ENCODE data around the gene MBOAT2. TPM values are rescaled to one million over a fixed set of nuclear protein-coding genes. Genes with fewer than 3 reads are reported as not detected.
A peak's percentile ranks its signal among the peaks of the same experiment; 100 is the strongest.

MBOAT2 gene
- total and polyA plus RNA-seq, 11 donors = 4.5 to 34.9 (median 16.1) TPM

DNA sequence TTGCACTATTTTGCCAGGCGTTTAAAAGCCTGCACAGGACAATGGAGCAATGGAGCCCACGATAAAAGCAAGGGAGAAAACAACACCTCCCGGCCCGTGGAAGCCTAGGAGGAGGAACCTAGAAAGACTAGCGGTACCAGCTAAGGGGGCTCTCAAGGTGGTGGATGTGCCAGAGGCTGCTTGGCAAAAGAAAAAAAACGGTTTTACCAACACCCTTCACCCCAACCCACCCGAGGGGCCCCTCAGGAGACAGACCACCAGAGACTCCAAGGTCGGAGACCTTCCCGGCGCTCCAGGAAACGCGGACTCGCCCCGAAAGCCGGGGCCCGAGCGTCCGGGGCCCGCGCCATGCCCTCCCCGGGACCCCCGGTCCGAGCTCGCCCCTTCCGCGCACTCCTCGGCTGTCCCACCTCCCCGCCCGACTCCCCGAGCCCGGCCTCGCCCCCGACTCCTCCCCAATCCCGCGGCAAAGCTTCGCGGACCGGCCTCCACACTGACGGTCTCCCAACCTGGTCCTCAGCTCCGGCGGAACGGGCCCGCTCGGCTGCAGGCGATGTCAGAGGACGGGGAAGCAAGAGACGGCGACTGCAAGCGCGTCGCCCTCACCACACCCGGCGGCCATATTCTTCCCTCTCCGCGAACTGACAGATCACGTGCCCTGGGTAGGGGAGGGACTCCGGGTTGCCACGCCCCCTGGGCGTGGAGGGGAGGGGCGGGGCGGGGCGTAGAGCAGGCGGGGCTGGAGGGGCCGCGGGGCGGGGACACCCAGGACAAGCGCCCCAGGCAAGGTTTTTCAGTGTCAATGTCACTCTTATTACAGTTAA, 166.3 kb downstream of the MBOAT2 start, which contains the start of gene KIDINS220:
Gene KIDINS220, minus strand, starts transcription at position 643 of the 824 bp plus-strand sequence. CDS start 10,520 bp downstream, outside the sequence.
- H3K9me3 ChIP-seq = no peaks in the 10 kb centered on the region
- 0 to 2% (median 1%) methylated on average over 36 to 67 of the region's 67 CpGs for WGBS, 4 donors
- peak within 1 kb of the TSS; percentile 71 to 94 (median 86) for H3K27ac ChIP-seq
- DNase-seq (peak; percentile 85 to 92 (median 87)), ATAC-seq (peak; percentile 94 to 99 (median 98))
- H3K4me1 ChIP-seq = peaks cover 0 to 50% (median 36%) of the 10 kb centered on the region in 12 donors
- no peaks in the 10 kb centered on the region for H3K27me3 ChIP-seq
- peak within 1 kb of the TSS; percentile 71 to 99 (median 92) for H3K4me3 ChIP-seq
- intact Hi-C loops (cut with DNase I) = loop anchor here in 1 of 10 donors (10.0 kb wide), 1 partner anchor 168 kb away; the partner anchor contains the start of gene MBOAT2
- no peaks in the 10 kb centered on the region for H3K36me3 ChIP-seq
- TF ChIP-seq, protein P1, sequence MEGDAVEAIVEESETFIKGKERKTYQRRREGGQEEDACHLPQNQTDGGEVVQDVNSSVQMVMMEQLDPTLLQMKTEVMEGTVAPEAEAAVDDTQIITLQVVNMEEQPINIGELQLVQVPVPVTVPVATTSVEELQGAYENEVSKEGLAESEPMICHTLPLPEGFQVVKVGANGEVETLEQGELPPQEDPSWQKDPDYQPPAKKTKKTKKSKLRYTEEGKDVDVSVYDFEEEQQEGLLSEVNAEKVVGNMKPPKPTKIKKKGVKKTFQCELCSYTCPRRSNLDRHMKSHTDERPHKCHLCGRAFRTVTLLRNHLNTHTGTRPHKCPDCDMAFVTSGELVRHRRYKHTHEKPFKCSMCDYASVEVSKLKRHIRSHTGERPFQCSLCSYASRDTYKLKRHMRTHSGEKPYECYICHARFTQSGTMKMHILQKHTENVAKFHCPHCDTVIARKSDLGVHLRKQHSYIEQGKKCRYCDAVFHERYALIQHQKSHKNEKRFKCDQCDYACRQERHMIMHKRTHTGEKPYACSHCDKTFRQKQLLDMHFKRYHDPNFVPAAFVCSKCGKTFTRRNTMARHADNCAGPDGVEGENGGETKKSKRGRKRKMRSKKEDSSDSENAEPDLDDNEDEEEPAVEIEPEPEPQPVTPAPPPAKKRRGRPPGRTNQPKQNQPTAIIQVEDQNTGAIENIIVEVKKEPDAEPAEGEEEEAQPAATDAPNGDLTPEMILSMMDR (IDR thresholded peaks at IDR 0.05) = no peak
- TF ChIP-seq POLR2A (IDR thresholded peaks at IDR 0.05) = peak in 1 of 2 donors; percentile 91

DNA sequence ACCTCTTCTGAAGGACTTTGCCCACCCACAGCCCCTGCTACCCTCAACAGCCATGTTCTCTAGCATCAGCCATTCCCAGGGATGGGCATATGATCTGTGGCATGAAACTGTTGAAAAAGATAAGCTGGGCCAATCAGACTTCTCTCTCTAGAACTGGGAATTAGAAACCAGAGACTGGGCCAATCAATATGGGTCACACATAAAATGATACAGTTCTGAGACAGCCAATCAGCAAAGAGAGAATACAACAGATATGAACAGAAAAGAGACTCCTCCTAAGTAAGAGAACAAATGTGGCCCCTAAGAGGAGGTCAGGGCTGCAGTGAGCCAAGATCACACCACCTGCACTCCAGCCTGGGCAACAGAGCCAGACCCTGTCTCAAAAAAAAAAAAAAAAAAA, 168.2 kb downstream of the MBOAT2 start:
- Histone ChIP-seq H3K4me1 (peaks cover 0 to 69% (median 51%) of the 10 kb centered on the region in 12 donors), H3K4me3 (peak overlapping the region in 5 of 12 donors; percentile 79 to 99 (median 97))
- ATAC-seq = no peak

DNA sequence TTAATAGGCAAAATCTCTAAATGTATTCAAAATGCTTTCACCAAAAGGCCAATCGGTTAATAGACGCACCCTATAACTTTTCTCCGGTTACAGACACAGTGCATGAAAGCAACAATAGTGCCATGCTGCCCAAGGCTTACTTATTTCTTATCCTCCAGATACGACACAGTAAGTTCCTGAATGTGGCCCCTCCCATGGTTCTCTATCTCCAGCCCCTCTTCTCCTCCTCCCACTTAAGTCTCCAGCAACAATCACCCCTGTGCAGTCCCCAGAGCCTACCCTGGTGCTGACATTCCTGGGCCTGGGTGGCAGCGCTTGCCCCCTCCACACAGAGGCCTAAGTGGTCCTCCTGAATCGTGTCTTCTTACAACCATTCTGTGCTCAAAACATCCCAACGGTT, 169.6 kb downstream of the MBOAT2 start:
- ATAC-seq (no peak), DNase-seq (no peak)
- 59 to 71% (median 64%) methylated on average over 7 of the region's 7 CpGs for WGBS, 4 donors
- intact Hi-C loops (cut with DNase I) = loop anchor here in 1 of 10 donors (10.0 kb wide), 1 partner anchor 171 kb away; the partner anchor contains the start of gene MBOAT2
- TF ChIP-seq, protein P1 (IDR thresholded peaks at IDR 0.05) = no peak
- no peak for TF ChIP-seq POLR2A (IDR thresholded peaks at IDR 0.05)
- Histone ChIP-seq H3K4me3 (peak overlapping the region in 2 of 12 donors; percentile 10 to 11), H3K9me3 (no peaks in the 10 kb centered on the region), H3K36me3 (no peaks in the 10 kb centered on the region), H3K27ac (no peak overlapping the region), H3K4me1 (peaks cover 0 to 82% (median 55%) of the 10 kb centered on the region in 12 donors), H3K27me3 (no peaks in the 10 kb centered on the region)

More for the DNA sequence above, 168.2 kb downstream of the MBOAT2 start:
- Histone ChIP-seq H3K27ac (no peak overlapping the region), H3K36me3 (no peaks in the 10 kb centered on the region), H3K9me3 (no peaks in the 10 kb centered on the region), H3K27me3 (no peaks in the 10 kb centered on the region)
- TF ChIP-seq, protein P1 (IDR thresholded peaks at IDR 0.05) = no peak
- no peak for TF ChIP-seq POLR2A (IDR thresholded peaks at IDR 0.05)
- DNase-seq = no peak
- intact Hi-C loops (cut with DNase I) = loop anchor here in 1 of 10 donors (10.0 kb wide), 1 partner anchor 170 kb away; the partner anchor contains the start of gene MBOAT2

DNA sequence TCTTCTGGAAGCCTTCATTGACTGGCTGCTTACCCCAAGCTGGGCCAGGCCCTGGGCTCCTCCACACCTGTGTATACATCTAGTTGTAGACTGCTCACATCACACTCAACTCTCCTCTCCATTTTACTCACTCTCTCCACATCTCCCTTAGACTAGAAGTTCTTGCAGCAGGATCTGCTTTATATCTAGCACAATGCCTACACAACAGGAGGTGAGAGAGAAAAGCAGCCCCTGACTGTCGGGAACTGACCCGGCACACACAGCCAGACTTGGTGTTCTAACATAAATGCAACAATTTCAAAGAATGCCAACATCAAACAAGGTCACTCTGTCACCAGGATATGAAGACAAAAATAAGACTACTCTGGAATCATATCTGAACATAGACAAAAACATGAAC, 172.0 kb downstream of the MBOAT2 start:
- Histone ChIP-seq H3K27me3 (no peaks in the 10 kb centered on the region), H3K36me3 (peaks cover 0 to 10% (median 4%) of the 10 kb centered on the region in 9 donors), H3K9me3 (no peaks in the 10 kb centered on the region), H3K4me3 (no peak overlapping the region), H3K27ac (peak overlapping the region in 1 of 12 donors; percentile 1), H3K4me1 (peaks cover 0 to 76% (median 51%) of the 10 kb centered on the region in 12 donors)
- intact Hi-C loops (cut with DNase I) = loop anchor here in 1 of 10 donors (10.0 kb wide), 1 partner anchor 173 kb away; the partner anchor contains the start of gene MBOAT2
- ATAC-seq (no peak), DNase-seq (no peak)
- TF ChIP-seq, protein P1 (IDR thresholded peaks at IDR 0.05) = no peak
- no peak for TF ChIP-seq POLR2A (IDR thresholded peaks at IDR 0.05)
- 59 to 71% (median 61%) methylated on average over 2 of the region's 2 CpGs for WGBS, 4 donors
